ENCODE measurements around the gene LMF1. TPM values are rescaled to one million over a fixed set of nuclear protein-coding genes. Genes with fewer than 3 reads are reported as not detected.

LMF1 gene
- total RNA-seq, 1 experiment from 2014 or later: 25.9 TPM

DNA sequence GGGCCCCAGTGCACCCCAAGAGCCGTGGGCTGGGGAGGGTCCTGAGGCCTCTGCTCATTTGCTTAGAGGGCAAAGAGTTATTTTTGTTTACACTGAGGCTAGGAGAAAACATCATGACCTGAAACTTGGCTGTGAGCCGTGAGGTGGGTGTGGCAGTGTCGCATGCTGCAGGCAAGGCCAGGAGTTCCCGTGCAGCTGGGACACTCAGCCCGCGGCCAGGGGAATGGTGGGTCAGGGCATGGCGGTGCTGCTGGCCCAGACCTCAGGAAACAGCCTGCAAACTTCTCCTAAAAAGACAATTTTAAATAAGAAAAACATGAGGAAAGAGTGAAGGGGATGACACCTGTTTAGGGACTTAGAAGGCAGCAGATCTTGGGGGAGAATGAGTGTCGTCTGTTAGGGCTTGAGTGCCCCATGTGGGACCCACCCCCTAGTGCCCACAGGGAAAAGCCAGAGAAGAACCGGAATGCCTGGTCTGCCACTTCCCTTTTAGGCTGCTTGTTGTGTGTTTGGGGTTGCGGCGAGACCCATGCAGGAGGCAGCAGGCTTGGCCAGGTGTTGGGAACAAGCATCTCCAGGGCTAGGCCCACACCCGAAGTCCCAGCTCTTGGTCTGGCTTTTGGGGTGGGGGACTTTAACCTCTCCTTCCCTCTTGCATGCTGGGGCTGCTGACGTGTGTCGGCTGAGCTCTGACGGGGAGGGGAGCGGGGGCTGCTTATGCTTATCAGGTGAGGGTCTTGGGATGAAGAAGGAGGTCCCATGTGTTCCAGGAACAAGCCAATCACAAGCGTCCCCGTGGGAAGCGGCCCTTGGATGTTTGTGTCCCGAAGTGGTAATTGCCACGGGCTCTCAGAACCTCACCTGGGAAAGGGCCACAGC is 89.3 kb downstream of the LMF1 start:
- DNase-seq (ENCODE audit: low spot score): no peak
- in situ Hi-C loops (cut with HindIII; ENCODE audit: low sequenced_read_pairs): no loop called here

DNA sequence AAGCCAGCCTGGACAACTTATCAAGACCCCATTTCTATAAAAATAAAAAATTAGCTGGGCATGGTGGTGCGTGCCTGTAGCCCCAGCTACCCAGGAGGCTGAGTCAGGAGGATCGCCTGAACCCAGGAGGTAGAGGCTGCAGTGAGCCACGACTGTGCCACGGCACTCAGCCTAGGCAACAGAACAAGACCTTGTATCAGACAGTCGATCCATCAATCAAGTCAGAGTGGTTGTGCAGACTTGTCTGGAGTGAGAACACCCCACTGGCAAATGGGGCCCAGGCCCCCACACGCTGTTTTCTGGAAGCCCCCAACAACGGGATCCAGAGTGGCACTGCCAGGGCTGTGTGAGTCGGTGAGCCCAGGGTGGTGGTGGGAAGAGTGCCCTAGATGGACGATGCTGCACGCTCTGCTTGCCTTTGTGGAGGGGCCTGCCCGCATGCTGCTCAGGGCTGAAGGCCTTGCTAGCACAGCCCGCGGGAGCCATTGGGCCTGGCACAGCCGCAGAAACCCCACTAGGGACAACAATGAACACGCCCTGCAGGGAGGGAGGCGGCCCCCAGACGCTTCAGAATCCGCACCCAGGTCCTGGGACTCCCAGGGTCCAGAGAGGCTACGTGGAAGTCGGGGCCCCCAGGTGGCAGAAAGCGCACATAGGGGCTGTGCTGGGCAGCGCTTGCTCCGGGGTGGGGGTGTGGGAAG is 90.2 kb downstream of the LMF1 start:
- in situ Hi-C loops (cut with HindIII; ENCODE audit: low sequenced_read_pairs): no loop called here
- DNase-seq (ENCODE audit: low spot score): no peak

DNA sequence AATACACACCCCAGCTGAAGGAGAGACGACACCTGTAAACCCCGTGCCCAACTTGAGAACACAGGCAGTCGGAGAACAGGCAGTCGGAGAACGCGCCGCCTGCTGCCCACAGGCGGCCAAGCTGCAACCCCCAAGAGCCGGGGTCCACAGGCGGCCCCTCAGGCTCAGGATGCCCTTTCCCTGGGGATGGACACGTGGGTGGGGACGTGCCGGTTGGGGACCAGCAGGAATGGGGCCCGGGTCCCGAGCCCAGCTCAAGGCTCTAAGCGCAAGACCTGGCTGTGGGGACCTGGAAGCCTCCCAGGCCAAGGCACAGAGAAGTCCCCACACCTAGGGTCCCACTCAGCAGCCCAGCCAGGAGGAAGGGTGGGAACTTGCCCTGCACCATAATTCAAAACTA is 90.8 kb downstream of the LMF1 start:
- no peak for DNase-seq (ENCODE audit: low spot score)

DNA sequence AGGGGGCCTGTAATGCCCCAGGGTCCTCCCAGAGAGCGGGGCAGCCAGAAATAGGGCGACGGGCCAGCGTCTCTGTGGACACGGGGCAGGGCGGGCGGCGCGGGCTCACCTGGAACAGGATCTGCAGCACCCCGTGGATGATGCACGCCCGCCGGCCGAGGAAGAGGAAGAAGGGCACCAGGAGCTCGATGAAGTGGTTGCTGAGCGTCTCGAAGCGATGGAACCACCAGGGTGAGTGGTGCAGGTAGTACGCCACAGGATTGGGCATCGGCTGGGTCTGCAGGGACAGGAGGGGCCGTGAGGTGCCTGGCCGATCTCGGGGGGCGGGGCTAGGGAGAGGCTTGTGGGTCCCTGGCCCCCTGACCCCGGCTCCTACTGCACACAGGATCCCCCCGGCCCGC is 91.3 kb downstream of the LMF1 start:
- in situ Hi-C loops (cut with HindIII; ENCODE audit: low sequenced_read_pairs): no loop called here
- DNase-seq (ENCODE audit: low spot score): no peak

More for the DNA sequence above, 90.8 kb downstream of the LMF1 start:
- in situ Hi-C loops (cut with HindIII; ENCODE audit: low sequenced_read_pairs): no loop called here

DNA sequence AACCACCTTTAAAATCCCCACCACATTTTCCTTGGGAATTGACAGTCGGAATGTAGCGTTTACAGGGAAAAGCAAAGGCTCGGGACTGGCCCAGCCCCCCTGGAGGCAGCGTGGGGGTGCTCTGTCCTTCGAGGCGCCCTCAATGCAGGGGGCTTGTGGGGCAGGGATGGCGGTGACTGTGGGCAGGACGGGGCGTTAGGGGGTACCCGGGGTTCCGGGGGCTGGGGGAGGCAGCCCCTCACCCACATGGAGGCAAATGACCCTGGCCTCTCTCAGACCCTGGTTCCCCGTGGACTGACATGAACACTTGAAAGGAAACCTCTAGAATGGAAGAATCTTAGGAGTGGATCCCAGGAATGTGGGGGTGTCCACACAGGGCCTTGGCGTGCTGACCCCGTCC is 91.9 kb downstream of the LMF1 start:
- in situ Hi-C loops (cut with HindIII; ENCODE audit: low sequenced_read_pairs): no loop called here

DNA sequence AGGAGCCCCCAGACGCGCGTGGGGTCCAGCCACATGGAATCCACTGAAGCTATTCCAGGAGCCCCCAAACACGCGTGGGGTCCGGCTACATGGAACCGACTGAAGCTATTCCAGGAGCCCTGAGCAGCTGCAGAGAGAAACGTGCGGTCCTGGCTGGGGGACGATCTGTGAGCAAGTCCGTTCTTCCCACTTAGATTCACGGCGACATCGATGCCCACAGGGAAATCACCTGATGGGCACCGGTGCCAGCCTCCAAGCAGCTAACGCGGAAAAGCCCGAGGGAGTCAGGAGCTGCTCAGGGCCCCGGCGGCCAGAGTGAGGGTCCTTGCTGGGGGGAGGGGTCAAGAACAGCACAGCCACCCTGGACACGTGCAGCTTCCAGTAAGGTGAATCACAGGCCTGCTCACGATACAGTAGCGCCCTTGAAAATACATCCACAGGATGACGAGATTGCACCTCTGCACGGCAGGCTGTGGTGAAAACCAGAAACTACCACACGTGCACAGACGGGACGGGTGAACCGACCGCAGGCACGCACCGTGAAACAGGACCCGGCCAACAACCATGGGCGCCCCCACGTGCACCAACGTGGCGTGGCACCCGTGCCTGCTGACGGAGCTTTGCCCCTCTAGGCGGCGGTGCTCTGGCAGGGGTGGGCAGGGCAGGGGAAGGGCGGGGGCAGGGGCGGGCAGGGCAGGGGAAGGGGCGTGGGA is 92.6 kb downstream of the LMF1 start:
- no peak for DNase-seq (ENCODE audit: low spot score)
- in situ Hi-C loops (cut with HindIII; ENCODE audit: low sequenced_read_pairs): no loop called here

More for the DNA sequence above, 91.9 kb downstream of the LMF1 start:
- no peak for DNase-seq (ENCODE audit: low spot score)

DNA sequence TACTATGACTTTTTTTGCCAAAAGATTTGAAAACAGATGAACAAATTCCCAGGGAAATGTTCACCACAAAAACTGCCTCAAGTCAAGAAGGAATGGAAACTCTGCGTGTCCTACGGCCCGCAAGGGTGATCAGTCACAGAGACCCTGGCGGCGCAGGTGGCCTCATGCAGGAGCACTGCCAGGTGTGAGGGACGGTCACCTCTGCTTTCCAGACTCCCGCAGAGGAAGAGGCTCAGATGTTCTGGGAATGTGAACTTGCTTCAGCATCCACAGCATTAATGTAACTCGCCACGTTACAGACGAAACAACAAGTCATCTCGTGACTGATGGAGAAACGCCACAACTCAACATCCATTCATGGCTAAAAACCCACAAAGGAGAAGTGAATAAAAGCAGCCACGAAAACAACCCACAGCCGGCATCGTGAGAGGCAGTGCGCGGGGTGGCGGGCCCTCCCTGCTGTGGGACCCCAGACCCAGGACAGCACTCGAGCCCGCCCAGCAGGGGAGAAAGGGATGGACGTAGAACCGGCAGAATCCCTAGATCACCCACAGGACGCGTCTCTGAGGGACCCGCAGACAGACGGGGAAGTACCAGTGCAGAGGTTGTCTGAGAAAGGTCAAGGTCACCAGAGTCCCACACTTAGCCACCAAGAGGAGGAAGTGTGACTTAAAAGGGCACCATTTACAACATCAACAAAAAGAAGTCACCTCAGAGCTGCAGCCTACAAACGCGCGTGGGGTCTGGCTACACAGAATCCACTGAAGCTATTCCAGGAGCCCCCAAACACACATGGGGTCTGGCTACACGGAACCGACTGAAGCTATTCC is 93.3 kb downstream of the LMF1 start:
- in situ Hi-C loops (cut with HindIII; ENCODE audit: low sequenced_read_pairs): no loop called here
- no peak for DNase-seq (ENCODE audit: low spot score)

DNA sequence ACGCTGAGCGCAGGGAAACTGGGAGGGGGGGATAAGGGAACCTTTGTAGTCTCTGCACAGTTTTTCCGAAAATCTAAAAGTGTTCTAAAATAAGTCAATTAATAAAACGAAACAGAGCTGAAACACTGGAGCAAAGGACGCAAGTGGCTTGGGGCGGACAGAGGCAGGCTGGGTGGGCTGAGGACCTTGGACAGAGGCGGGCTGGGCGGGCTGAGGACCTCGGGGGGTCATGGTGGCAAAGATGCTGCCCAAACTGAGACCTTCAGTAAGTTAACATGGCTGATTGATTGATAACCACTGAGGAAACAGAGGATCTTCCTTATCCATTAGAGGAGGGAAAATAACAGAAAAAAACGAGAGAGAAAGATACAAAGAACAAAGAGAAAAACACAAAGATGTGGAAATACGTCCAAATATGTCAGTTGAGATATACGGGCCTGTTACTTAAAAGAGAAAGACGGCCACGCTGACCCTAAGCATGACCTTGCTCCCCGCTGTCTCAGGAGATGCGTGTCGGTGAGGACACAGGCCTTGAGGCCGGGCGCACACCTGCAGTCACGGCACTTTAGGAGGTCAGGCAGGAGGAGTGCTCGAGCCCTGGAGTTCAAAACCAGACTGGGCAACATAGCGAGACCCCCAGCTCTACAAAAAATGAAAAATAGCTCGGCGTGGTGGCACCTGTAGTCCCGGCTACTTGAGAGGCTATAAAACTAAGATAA is 94.1 kb downstream of the LMF1 start:
- in situ Hi-C loops (cut with HindIII; ENCODE audit: low sequenced_read_pairs): no loop called here
- no peak for DNase-seq (ENCODE audit: low spot score)

DNA sequence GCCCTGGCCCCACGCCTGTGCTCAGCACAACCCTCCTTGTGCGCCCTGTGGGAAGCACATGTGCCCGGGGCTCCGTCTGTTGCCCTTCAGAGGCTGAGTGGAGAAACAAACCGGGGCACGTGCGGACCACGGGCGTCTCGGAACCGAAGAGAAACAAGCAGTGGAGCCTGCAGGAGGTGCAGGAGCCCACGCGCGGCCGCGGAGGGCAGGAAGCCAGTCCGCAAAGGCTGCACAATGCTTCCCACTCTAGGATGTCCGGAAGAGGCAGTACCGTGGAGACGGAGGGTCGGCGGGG is 94.8 kb downstream of the LMF1 start:
- in situ Hi-C loops (cut with HindIII; ENCODE audit: low sequenced_read_pairs): no loop called here
- no peak for DNase-seq (ENCODE audit: low spot score)

DNA sequence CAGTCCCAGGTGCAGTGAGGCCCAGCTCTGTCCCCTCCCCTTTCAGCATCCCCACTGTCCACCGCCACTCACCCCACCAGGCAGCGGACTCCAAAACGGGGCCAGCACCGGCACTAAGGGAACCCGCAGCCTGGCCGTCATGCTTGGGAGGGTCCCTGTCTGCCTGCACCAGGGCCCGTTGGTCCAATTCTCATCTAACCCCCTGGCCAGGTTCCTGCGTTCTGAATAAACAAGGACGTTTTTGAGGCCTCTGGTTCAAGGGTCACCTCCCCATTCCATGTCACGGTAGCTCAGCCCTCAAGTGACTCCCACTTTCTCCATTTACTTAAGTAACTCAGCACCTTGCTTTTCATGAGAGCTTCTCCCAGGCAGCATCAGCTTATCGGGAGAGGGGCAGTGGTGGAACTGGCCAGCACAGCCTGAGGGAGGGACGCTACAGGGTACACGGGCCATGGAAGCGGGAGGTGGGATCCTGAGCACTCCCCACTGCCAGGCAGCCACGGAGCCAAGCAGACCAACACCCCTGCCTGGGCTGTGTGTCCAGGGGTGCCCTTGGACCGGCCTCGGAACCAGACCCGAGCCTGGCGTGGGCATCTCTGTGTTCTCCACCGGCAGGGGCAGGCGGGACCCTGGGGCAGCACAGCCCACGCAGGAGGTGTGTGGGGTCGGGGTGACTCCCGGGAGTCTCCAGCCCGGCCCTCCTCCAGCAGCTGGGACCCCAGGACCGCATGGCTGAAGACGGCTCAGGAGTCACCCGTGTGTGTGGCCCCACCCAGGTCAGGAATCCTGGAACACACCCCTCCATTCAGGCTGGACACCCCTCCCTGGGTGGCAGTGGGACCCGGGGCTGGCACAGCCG is 95.4 kb downstream of the LMF1 start:
- no peak for DNase-seq (ENCODE audit: low spot score)
- in situ Hi-C loops (cut with HindIII; ENCODE audit: low sequenced_read_pairs): no loop called here

DNA sequence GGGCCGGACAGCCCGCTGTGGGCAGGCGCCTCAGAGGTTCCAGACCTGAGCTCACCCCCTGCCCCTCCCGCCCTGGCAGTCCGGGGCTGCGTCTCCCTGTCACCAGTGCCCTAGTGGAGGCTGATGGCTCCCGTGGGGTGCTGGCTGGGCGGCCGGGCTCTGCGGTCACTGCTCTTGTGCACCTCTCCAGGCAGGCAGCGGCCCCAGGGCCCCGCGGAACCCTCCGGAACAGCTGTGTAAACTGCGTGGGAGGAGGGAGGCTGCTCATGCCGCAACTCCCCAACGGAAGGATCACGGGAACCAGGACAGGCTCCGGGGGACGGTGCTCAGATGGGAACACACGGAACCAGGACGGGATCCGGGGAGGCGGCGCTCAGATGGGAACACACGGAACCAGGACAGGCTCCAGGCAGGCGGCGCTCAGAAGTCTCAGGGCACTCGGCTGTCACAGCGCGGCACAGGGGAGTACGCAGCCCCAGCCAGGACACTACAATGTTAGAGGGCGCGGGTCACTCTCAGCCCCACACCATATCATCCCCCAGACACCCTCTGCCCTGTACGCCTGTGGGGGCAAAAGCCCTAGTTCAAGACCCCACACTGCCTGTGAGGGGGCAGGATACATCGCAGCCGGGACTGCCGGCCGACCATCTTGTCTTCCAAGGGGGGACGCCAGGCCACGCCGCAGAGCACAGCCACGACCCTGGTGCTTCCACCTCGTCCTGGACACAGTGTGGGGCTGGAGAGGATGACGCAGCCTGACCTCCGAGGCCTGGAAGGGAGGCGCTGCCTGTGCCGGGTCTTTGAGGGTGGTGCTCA is 96.2 kb downstream of the LMF1 start:
- no peak for DNase-seq (ENCODE audit: low spot score)
- in situ Hi-C loops (cut with HindIII; ENCODE audit: low sequenced_read_pairs): loop anchor here (25.0 kb wide), 1 partner anchor 162 kb away; the partner anchor contains the start of genes ANTKMT, FBXL16 and METRN

DNA sequence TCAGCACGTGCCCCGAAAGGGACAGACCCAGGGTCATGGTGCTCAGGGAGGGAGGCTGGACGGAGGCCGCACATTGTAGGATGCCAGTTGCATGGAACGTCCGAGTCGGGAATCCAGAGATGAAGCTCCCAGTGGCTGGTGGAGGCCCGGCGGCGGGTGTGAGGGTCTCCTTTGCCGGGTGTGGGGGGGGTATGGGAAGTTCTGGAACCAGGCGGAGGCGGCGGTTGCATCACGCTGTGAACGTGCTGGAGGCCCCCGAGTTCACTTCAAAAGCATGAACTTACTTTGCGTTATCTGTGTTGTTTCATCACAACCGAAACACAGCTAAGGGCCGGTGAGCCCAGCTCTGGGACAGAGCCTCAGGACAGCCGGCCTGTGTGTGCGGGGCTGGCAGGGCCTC is 96.9 kb downstream of the LMF1 start:
- in situ Hi-C loops (cut with HindIII; ENCODE audit: low sequenced_read_pairs): loop anchor here (25.0 kb wide), 1 partner anchor 162 kb away; the partner anchor contains the start of genes ANTKMT, FBXL16 and METRN
- DNase-seq (ENCODE audit: low spot score): no peak

DNA sequence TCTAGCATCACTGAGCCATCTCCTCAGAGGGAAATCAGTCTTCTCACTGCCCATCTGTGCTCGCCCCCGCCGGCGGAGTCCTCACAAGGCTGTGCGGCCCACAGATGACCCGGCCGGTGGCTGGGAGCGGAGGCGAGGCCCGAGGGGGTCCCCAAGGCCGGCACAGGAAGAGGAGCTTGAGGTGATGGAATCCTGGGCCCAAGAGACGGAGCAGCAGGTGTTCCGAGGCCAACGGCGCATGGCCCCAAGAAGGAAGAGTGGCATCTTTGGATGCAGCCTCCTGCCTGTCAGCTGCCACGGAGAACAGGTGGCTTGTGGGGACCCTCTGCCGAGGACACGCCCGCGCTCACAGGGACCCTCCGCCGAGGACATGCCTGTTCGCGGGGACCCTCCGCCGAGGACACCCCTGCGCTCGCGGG is 97.5 kb downstream of the LMF1 start:
- no peak for DNase-seq (ENCODE audit: low spot score)
- in situ Hi-C loops (cut with HindIII; ENCODE audit: low sequenced_read_pairs): loop anchor here (25.0 kb wide), 1 partner anchor 161 kb away; the partner anchor contains the start of genes ANTKMT, FBXL16 and METRN

DNA sequence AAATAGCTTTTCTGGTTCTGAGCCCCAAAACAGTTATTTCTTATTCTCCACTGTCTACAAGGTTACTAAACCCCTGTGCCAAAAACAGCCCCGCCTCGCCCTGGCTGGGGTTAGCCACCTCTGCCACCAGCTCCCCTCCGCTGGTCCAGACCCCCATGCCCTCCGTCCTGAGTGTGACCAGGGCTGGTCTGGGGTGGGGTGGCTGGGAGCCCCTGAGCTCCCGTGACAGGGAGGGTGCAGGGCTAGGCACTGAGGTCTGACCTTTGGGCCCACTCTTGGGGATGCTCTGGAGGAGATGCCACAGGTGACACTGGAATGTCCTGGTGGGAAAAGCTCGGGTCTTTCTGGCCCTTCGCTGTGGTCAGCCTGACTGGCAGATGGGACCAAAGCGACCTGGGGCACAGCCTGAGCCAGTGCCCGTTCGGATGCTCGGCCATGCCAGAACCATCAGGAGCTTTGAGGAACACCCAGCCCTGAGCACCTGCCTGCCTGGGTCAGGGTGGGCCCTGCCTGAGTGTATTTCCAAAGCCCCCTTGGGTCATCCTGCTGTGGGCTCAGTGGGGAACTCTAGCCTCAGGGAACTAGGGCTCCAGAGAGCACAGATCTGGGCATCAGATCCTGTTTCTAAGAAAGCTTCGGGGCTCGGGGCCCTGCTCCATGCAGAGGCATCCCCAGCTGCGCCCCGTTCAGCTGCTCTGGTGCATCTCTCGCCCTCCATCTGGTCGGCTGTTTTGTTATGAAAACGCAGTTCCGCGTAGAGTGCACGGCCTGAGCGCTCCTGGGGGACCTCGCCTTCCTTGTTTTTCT is 98.1 kb downstream of the LMF1 start:
- in situ Hi-C loops (cut with HindIII; ENCODE audit: low sequenced_read_pairs): loop anchor here (25.0 kb wide), 1 partner anchor 160 kb away; the partner anchor contains the start of genes ANTKMT, FBXL16 and METRN
- DNase-seq (ENCODE audit: low spot score): peak; percentile 15

DNA sequence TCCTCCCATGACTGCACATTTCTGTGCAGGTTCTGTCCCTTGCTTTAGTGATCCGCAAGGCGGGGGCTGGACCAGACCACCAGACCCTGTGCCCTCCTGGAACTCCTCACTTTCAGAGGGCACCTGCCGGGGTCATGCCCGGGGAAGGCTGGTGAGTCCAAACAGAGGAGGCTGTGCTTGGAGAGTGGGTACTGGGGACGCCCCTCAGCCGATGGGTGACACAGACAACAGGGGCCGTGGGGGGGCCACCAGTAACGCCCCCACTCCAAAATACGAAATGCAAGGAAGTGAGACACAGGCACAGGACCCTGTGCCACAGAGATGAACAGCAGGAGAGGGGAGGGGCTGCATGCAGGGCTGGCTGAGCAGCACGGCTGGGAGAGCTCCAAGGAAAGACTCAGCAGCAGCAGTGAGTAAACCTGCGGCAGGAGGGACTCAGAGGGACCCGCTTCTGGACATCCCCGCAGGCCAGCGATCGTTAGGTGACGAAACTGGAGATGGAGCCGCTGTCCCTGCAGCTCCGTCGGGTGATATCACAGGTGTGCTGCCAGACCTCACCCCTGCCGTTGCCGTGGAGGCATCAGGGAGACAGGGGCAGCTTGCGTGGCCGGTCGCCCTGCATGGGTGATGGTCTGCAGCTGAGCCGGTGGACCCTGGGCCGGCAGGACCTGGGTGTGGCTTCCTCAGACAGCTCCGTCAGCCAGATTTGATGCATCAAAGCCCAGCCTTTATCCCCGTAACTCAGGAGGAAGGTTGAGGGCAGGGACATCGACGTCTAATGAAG is 99.0 kb downstream of the LMF1 start:
- in situ Hi-C loops (cut with HindIII; ENCODE audit: low sequenced_read_pairs): loop anchor here (25.0 kb wide), 1 partner anchor 159 kb away; the partner anchor contains the start of genes ANTKMT, FBXL16 and METRN
- no peak for DNase-seq (ENCODE audit: low spot score)

Measured in G401 (cell line).